ENCODE data around the gene PKLR. TPM values are rescaled to one million over a fixed set of nuclear protein-coding genes. Genes with fewer than 3 reads are reported as not detected.

PKLR gene
- polyA plus RNA-seq, 1 of the 3 experiments (the other 2 are of a cell fraction), result not detected

DNA sequence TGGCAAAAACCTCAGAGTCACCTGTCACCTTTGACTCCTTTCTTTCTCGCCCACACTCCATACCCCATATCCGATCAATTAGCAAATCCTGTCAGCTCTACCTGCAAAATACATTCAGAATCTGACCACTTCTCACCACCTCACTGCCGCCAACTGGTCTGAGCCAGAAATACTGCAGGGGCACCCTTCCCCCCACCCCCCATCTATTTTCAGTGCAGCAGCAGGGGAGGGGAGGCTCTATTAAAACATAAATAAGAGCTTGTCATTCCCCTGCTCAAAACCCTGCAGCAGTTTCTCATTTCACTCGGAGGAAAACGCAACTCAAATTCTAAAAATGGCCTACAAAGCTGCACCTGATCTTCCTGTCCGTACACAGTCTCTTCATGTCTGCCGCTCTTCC lies 3.9 kb downstream of the PKLR start:
- no peaks in the 10 kb centered on the region for H3K36me3 ChIP-seq (replicated peaks in 1 of 2; ENCODE audit: control insufficient read depth in 1 of 2, insufficient read depth in 2 of 2, low read length in 1 of 2)
- no peak for DNase-seq
- H4K20me1 ChIP-seq (ENCODE audit: insufficient read depth), result no peaks in the 10 kb centered on the region
- ChIA-PET POLR2A (no interaction called here), CTCF (interaction anchor here (0.8 to 1.3 kb wide), 2 partner anchors 11 to 26 kb away, joined by 3 to 6 read pairs; partner anchors contain the start of gene FDPS)
- H3F3A ChIP-seq (replicated peaks; ENCODE audit: insufficient read depth), result no peaks in the 10 kb centered on the region
- no peak overlapping the region for H3K9ac ChIP-seq
- H3K4me1 ChIP-seq (ENCODE audit: control insufficient read depth in 1 of 2, insufficient read depth in 2 of 2, low read depth in 1 of 2, low read length in 1 of 2), result no peaks in the 10 kb centered on the region
- TF ChIP-seq, protein P1, sequence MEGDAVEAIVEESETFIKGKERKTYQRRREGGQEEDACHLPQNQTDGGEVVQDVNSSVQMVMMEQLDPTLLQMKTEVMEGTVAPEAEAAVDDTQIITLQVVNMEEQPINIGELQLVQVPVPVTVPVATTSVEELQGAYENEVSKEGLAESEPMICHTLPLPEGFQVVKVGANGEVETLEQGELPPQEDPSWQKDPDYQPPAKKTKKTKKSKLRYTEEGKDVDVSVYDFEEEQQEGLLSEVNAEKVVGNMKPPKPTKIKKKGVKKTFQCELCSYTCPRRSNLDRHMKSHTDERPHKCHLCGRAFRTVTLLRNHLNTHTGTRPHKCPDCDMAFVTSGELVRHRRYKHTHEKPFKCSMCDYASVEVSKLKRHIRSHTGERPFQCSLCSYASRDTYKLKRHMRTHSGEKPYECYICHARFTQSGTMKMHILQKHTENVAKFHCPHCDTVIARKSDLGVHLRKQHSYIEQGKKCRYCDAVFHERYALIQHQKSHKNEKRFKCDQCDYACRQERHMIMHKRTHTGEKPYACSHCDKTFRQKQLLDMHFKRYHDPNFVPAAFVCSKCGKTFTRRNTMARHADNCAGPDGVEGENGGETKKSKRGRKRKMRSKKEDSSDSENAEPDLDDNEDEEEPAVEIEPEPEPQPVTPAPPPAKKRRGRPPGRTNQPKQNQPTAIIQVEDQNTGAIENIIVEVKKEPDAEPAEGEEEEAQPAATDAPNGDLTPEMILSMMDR (IDR thresholded peaks at IDR 0.05), result no peak
- TF ChIP-seq YY1 (IDR thresholded peaks at IDR 0.05; ENCODE audit: low read depth) (no peak), CHD2 (IDR thresholded peaks at IDR 0.05; ENCODE audit: low read length, partially characterized antibody) (no peak), FOSL2 (IDR thresholded peaks at IDR 0.05; ENCODE audit: borderline replicate concordance, low read depth) (no peak), JUND (IDR thresholded peaks at IDR 0.05) (no peak)
- TF ChIP-seq, protein P2, sequence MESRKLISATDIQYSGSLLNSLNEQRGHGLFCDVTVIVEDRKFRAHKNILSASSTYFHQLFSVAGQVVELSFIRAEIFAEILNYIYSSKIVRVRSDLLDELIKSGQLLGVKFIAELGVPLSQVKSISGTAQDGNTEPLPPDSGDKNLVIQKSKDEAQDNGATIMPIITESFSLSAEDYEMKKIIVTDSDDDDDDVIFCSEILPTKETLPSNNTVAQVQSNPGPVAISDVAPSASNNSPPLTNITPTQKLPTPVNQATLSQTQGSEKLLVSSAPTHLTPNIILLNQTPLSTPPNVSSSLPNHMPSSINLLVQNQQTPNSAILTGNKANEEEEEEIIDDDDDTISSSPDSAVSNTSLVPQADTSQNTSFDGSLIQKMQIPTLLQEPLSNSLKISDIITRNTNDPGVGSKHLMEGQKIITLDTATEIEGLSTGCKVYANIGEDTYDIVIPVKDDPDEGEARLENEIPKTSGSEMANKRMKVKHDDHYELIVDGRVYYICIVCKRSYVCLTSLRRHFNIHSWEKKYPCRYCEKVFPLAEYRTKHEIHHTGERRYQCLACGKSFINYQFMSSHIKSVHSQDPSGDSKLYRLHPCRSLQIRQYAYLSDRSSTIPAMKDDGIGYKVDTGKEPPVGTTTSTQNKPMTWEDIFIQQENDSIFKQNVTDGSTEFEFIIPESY (IDR thresholded peaks at IDR 0.05; ENCODE audit: borderline replicate concordance, low read depth), result no peak
- no peaks in the 10 kb centered on the region for H3K79me2 ChIP-seq (ENCODE audit: insufficient read depth)
- H3K9me3 ChIP-seq, result no peaks in the 10 kb centered on the region
- H2AFZ ChIP-seq (ENCODE audit: low read depth), result no peak overlapping the region
- 83% methylated on average over 7 of the region's 7 CpGs for WGBS (ENCODE audit: low lambda C conversion rate)
- H3K27ac ChIP-seq (ENCODE audit: low read depth in 2 of 2, low read length in 1 of 2), result no peak overlapping the region
- H3K4me2 ChIP-seq, result no peak overlapping the region
- no peaks in the 10 kb centered on the region for H3K27me3 ChIP-seq (ENCODE audit: insufficient read depth)
- no peaks in the 10 kb centered on the region for H3K9me2 ChIP-seq
- H3K4me3 ChIP-seq (ENCODE audit: low read depth in 2 of 2, low read length in 1 of 2), result no peak overlapping the region

DNA sequence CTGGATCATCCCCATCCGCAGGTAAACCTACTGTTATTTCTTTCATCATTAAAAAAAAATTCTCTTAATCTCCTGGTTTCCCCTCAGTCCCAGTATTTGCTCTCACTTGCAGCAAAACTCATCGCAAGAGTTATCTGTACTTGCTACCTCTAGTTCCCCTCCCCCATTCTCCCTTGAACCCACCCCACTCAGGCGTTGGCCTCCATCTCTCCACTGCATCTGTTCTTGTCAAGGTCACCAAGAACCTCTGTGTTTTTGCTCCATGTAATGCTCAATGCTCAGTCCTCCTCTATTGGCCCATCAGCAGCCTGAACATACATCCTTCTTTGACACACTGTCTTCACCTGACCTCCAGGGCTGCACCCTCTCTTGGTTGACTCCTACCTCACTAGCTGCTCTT lies 4.6 kb downstream of the PKLR start:
- Histone ChIP-seq H2AFZ (ENCODE audit: low read depth) (no peak overlapping the region), H3K27me3 (ENCODE audit: insufficient read depth) (no peaks in the 10 kb centered on the region), H3K9me3 (no peaks in the 10 kb centered on the region), H3K9me2 (no peaks in the 10 kb centered on the region), H3K27ac (ENCODE audit: low read depth in 2 of 2, low read length in 1 of 2) (no peak overlapping the region), H3F3A (replicated peaks; ENCODE audit: insufficient read depth) (no peaks in the 10 kb centered on the region), H3K9ac (no peak overlapping the region), H3K4me2 (no peak overlapping the region), H3K36me3 (replicated peaks in 1 of 2; ENCODE audit: control insufficient read depth in 1 of 2, insufficient read depth in 2 of 2, low read length in 1 of 2) (no peaks in the 10 kb centered on the region), H3K4me1 (ENCODE audit: control insufficient read depth in 1 of 2, insufficient read depth in 2 of 2, low read depth in 1 of 2, low read length in 1 of 2) (no peaks in the 10 kb centered on the region), H4K20me1 (ENCODE audit: insufficient read depth) (no peaks in the 10 kb centered on the region), H3K79me2 (ENCODE audit: insufficient read depth) (no peaks in the 10 kb centered on the region), H3K4me3 (ENCODE audit: low read depth in 2 of 2, low read length in 1 of 2) (no peak overlapping the region)
- DNase-seq, result no peak
- ChIA-PET POLR2A (no interaction called here), CTCF (interaction anchor here (1.3 kb wide), 1 partner anchor 11 kb away, joined by 6 read pairs; the partner anchor contains the start of gene FDPS)
- 67% methylated on average over 3 of the region's 3 CpGs for WGBS (ENCODE audit: low lambda C conversion rate)
- TF ChIP-seq, protein P1 (IDR thresholded peaks at IDR 0.05), result no peak
- TF ChIP-seq MEF2A (IDR thresholded peaks at IDR 0.05; ENCODE audit: borderline replicate concordance, low read depth) (no peak), JUND (IDR thresholded peaks at IDR 0.05) (no peak), EZH2phosphoT487 (IDR thresholded peaks at IDR 0.05; ENCODE audit: borderline replicate concordance, low read depth) (no peak), MXI1 (IDR thresholded peaks at IDR 0.05; ENCODE audit: low read depth, low read length) (no peak), ELF1 (IDR thresholded peaks at IDR 0.05) (no peak), TEAD4 (IDR thresholded peaks at IDR 0.05; ENCODE audit: borderline replicate concordance, insufficient read depth) (no peak), YY1 (IDR thresholded peaks at IDR 0.05; ENCODE audit: low read depth) (no peak), RAD21 (IDR thresholded peaks at IDR 0.05; ENCODE audit: low read length) (no peak), POLR2AphosphoS5 (IDR thresholded peaks at IDR 0.05; ENCODE audit: low read depth, low read length) (no peak), EP300 (IDR thresholded peaks at IDR 0.05; ENCODE audit: borderline replicate concordance in 1 of 2, low read depth in 1 of 2, low read length in 1 of 2) (no peak), TAF1 (IDR thresholded peaks at IDR 0.05; ENCODE audit: borderline replicate concordance, low read depth, low read length) (no peak), GATA2 (CRISPR knock-in tag; IDR thresholded peaks at IDR 0.05) (no peak), SMC3 (IDR thresholded peaks at IDR 0.05; ENCODE audit: low read depth, low read length) (no peak), NRF1 (IDR thresholded peaks at IDR 0.05; ENCODE audit: low read depth, low read length) (no peak), TCF12 (IDR thresholded peaks at IDR 0.05) (no peak), FOSL2 (IDR thresholded peaks at IDR 0.05; ENCODE audit: borderline replicate concordance, low read depth) (no peak)
- TF ChIP-seq, protein P3, sequence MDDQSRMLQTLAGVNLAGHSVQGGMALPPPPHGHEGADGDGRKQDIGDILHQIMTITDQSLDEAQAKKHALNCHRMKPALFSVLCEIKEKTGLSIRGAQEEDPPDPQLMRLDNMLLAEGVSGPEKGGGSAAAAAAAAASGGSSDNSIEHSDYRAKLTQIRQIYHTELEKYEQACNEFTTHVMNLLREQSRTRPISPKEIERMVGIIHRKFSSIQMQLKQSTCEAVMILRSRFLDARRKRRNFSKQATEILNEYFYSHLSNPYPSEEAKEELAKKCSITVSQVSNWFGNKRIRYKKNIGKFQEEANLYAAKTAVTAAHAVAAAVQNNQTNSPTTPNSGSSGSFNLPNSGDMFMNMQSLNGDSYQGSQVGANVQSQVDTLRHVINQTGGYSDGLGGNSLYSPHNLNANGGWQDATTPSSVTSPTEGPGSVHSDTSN (IDR thresholded peaks at IDR 0.05), result no peak
- TF ChIP-seq, protein P4, sequence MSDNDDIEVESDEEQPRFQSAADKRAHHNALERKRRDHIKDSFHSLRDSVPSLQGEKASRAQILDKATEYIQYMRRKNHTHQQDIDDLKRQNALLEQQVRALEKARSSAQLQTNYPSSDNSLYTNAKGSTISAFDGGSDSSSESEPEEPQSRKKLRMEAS (IDR thresholded peaks at IDR 0.05; ENCODE audit: low read depth), result no peak
